Glomerular visceral epithelial cell (primary cell): Measurements from ENCODE around the gene IQSEC1.

Source experiments
- DNase-seq: peaks from one replicate; pipeline ENCODE4 v3.0.0-alpha.2; 2016; ENCODE audit errors: extremely low spot score

IQSEC1 gene

DNA sequence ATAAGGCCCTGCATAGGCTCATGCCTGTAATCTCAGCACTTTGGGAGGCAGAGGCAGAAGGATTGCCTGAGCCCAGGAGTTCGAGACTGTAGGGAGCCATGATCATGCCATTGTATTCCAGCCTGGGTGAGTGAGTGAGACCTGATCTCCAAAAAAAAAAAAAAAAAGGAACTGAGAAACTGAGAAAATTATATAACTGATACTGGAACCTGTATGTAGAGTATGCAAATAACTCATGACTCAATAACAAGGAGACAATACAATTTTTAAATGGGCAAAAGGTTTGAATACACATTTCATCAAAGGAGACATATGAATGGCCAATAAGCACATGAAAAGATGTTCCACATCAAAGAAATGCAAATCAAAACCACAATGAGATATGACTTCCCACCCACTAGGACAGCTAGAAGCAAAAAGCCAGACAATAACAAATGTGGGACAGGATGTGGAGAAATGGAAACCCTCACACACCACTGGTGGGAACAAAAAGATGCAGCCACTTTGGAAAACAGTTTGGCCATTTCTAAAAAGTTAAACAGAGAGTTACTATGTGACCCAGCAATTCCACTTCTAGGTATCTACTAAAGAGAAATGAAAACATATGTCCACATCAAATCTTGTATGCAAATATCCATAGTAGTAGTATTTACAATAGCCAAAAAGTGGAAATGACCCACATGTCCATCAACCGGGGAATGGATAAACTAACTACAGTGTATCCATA lies 70.7 kb downstream of the IQSEC1 start:
- no peak for DNase-seq

DNA sequence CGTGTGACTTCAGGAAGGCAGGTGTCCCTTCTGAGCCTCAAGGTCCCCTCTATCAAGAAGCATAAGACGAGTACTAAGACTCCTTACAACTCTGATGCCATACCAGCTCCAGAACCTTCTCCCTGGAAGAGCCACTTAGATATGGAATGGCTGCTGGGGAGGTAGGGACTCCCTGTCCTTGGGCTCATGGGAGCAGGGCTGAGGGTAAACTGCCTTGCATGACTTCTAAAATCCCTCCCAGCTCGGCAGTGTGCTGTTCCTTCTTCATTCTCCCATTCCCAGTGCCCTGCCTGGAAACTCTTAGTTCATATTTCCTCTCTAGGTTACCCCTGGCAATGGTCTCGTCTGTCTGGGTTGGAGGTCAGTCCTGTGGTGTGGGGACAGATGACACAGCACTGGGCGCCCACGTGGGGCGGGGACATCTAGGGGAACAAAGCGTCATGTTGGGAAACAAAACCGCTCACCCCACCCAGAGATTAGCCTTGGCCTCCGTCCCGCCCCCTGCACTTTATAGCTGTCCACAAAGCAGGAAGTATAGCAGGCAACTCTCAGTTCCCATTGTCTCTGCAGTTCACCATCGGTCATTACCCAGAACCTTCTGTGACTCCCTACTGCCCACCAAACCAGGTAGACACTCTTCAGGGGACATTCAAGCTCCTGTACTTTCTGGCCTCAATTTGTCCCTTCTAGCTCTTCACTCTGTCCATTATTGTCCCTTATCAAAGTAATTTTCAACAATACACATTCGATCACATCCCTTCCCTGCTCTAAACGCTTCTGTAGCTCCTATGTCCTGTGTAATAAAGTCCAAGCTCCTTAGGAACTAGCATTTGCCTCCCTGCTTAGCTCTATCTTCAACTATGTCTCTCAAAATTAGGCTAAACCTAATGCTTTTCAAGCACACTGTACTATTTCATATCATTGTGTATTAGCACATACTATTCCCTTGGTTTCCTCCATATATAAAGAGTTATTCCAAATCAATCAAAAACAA lies 73.8 kb downstream of the IQSEC1 start:
- DNase-seq = no peak

DNA sequence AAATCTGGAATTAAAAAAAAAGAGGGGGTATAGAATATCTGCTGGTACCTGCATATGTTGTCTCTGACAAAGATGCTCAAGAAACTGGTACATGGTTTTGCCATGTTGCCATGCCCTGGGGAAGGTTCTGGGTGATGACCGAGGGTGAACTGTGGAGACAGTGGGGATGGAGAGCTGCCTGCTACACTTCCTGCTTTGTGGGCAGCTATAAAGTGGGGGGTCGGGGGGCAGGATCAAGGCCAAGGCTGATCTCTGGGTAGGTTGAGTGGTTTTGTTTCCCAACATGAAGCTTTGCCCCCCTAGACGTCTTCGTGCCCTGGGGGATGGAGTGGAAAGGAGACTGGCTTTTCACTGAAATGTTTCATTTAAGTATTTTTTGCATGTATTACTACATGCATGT lies 74.6 kb downstream of the IQSEC1 start:
- DNase-seq = no peak

DNA sequence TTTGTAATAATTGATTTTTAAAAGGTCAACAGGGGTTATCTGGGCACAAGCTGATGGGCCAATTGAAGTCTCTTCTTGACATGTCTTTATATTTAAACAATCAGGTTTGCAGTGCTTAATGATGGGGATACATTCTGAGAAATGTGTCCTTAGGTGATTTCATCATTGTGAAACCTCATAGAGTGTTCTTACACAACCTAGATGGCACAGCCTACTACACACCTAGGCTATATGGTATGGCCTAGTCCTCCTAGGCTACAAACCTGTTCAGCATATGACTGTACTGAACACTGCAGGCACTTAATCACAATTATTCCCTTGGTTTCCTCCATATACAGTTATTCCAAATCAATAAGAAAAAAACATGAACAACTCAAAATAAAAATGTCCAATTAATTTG lies 75.8 kb downstream of the IQSEC1 start:
- DNase-seq = no peak

DNA sequence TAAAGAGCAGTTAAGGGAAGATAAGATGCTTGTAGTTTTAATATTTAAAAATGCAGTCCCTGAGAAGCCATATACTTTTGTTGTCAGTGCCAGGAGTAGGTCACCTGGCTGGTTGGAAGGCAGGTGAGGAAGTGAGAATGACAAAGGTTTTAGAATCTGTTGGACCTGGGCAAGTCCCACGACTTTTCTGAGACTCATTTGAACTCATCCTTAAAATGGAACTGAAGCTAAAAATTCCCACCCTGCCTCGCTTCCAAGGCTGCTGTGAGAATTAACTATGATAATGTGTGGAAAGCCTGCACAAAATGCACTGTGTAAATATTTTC lies 77.1 kb downstream of the IQSEC1 start:
- DNase-seq = no peak

DNA sequence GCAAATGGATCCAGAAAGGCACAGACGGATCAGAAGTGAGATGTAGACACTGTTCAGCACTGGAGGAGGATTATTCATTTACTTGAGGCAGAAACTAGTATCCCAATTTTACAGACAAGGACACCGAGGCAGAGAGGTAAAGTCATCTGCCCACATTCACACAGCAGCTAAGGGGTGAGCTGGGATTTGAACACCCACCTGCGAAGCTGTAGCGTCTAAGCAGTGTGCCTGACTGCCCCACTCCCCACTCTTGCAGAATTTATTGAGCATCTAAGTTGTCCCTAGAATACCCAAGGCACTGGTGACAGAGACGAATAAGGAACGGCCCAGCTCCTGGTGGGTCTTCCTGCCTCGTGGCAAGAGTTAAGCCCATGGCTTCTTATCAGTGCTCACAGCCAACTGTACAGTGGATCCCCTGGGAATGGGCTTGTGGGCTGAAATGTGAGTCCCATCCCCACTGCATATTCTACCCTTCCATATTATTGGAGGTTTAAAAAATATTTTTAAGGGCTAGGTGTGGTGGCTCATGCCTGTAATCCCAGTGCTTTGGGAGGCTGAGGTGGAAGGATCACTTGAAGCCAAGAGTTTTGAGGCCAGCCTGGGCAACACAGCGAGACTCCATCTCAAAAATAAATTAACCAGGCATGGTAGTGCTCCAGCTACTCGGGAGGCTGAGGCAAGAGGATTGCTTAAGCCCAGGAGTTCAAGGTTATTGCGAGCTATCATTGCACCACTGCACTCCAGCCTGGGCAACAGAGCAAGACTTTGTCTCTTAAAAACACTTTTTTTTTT lies 77.6 kb downstream of the IQSEC1 start:
- DNase-seq = no peak

DNA sequence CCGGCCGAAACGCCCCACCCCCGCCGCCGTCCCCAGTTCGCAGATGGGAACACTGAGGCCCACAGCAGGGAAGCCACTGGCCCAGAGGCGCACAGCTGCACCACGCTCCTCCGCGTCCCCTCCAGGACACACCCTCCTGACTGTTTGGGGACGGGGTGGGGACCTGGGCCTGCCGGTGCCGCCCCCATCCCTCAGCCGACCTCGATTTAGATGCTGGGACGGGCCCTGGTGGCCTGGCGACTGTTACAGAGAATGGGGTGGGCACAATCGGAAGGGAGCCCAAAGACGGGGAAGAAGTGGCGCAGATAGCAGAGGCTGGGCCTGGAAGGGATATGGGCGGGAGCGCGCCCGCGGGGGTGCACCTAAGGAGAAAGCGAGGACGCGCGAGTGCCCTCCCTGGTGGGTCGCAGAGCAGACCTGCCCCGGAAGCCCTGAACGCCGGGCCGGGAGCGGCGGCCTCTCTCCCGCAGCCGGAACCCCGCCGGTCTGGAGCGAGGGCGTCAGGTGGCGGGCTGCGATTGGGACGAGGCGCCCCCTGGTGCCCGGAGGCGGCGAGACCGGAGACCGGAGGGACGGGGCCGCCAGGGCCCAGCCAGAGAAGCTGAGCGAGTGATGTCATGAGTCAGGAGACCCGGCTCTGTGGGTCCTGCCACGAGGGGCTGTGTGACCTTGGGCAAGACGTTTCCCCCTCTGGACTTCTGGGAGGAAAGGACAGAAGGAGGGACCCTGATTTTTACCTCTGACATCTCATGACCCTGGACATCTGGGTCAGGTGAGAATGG lies 78.4 kb downstream of the IQSEC1 start:
- DNase-seq = peak; percentile 78

DNA sequence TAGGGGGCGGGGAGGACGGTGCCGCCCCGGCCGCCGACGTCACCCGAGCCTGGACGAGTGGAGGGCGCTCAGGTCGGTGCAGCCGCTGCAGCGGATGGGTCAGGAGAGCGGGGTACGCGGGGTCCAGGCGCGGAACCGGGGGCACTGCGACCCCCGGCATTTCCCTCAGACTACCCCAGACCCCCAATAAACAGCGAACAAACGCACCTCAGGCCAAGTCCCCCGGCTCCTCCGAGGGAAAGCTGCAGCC lies 78.9 kb downstream of the IQSEC1 start:
- DNase-seq = peak; percentile 18

DNA sequence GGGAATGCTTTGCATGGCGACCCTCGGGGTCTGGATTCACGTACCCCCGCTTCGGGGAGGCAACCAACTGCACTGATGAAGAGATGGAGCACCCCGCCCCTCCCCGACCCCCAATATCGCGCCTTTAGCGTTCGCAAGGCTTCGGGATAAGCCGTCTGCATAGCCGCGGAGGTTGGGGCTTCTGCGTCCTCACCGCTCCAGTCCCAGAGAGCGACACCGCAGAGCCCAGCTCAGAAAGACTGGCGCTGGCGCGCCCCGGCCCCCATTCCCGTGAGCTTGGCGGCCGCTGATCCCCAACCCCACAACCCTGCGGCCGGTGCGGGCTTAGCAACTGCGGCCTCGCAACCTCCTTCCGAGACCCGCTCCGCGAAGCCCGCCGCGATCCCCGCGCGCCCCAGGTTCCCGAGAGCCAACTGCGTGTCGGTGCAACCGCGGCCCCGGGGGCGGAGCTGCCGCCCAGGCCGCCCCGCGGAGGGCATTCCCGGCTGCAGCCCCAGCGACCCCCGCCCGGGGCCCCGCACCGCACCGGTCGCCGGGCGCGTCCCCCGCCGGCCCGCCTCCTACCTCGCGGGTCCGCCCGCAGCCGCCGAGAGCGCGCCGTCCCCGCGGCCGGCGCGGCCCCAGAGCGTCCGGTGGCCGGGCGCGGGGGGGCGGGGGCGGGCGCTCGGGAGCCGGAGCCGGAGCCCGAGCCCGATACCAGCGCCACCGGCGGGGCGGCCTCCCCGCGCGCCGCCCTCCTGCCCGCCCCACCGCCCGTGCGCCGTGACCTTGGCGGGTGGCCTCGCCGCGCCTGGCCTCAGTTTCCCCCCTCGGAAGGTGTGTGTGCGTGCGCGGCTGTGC lies 79.5 kb downstream of the IQSEC1 start:
- no peak for DNase-seq

DNA sequence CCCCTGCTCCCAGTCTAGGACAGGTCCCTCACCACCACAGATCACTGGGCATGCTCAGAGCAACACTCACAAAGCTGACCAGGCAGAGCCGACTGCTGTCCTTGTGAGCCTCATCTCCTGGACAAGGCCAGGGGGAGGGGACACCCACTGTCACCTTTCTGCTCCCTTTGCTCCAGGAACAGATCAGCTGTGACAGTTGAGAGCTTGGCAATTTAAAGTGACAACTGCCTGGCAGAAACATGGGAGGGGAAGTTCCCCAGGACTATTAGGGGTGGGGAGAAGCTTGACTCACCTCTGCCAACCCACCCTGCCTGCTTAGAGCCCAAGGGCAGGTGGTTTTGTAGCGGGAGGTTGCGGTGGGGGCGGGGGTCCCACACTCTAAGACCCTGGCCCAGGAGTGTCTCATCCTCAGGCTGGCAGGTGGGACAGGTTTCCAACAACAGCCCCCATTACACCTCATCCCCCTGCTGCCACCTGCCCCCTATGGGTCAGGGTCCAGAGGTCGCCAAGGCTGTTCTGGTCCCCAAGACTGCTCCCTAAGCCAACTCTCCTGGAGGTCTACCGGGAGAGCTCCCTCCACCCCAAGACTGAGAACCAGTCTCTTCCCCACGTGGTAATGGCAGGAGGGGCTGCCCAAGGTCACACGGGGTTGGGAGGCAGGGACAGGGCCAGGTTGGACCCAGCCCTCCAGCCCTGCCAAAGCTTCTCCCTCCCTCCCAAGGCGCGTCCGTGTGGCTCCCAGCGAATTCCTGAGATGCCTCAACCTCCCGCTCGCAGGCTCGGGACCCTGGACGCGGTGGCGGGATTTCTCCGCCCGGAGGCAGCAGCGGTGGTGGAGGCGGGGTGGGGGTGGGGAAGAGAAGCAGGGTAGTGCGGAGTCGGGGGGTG lies 80.4 kb downstream of the IQSEC1 start:
- DNase-seq = peak; percentile 31

DNA sequence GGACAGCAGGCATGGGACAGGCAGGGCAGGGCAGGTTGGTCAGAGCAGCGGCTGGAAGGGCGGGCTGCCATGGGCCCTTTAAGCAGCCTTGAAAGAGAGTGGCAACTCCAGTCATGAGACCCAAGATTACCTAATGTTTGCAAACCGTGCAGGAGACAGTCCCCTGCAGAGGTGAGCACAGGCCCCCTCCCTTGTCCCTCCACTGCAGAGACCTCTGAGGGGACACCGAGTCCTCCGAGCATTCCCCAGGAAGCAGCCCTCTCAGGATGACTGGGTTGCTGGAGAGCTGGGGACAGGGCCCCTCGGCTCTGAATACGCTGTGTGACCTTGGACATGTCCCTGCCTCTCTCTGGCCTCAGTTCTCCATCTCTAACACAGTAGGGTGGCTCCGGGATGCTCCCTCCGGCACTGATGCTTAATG lies 81.4 kb downstream of the IQSEC1 start:
- no peak for DNase-seq

DNA sequence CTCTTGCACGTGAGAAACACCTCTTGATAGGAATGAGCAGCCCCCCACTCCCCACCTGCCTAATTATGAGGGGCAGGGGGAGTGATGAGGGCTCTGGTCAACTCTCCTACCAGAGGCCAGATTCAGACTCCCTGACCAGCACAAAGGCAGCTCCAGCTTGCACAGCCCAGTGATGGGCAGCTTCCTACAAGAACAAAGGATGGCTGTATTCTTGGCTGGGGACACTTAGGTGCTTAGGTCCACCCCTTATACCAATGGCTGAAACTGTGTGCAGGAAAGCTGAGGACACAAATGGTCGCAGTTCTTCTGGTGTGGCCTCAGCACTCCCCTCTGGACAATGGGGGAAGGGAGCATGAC lies 81.8 kb downstream of the IQSEC1 start:
- DNase-seq = no peak

DNA sequence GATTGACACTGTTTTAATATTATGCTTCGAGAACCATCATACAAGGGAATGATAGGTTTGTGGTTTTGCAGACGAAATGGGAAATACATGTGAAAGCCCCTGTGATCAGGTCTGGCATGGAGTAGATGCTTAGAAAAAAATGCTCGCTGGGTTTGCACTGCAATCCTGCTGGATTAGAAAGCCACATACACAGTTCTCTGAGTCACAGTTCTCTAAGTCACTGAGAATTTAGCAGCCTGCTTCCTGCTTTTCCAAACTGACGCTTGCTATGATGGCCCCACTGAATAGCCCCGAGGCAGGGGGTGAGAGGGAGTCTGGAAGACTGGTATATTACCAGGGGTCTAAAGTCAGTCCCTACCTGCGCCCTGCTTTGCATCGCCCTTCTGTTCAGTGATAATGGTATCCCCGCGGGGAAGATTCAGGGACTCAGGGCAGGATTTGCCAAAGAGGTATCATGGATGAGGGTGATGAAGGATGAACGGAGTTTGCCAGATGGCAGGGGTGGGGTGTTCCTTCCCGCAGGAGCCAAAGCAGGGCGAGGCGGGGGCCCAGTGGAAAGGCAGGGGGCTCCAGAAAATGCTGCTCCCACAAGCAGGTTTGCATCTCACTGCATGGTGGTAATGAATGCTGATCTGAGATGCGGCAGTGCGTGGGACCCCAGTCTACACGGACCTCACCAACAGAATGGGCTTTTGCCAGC lies 82.3 kb downstream of the IQSEC1 start:
- DNase-seq = peak; percentile 53

DNA sequence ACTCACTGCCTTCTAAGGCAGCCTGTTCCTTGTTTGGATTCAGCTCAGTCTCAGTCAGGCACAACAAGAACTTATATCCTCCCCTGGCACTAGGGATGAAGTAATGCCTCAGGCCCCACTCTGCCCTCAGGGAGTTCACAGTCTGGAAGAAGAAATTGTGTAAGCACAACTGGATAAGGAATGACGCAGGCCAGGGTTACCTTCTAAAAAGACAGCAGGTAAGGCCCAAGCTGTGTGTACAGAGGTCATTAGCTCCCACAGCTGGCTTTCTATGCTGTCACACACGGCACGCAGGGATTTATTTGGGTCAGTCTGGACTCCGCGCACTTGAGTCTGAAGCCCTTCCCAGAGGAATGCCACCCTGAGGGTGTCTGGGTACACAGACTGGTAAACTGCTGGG lies 82.9 kb downstream of the IQSEC1 start:
- DNase-seq = no peak

DNA sequence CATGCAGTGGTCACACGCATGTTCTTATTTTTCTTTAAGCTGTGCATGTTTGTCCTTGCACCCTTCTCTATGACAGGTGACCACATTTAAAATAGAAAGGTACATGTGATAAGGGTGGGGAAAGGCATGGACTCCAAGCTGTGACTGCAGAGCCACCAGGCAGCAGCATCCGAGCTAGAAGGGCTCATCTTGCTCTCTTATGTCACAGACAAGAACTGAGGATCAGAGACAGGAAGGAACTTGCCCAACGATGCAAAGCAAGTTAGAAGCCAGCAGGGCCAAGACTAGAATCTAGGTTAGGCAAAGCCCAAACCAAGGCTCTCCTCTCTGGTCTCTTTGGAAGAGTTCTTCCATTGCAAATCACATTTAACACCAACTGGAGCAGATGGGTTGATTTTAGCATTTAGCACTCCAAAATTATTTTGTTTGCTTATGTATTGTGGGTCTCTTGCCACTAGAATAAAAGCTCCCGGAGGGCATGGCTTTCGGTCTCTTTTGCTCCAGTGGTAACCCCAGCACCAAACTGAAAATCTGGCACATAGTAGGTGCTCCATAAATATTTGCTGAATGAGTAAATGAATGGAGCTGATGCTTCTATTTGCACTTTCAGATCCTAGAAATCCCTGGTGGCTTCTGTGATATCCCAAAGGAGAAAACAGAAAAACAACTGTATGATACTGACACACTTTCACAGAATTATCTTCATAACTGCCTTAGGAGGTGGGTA lies 84.3 kb downstream of the IQSEC1 start:
- no peak for DNase-seq

DNA sequence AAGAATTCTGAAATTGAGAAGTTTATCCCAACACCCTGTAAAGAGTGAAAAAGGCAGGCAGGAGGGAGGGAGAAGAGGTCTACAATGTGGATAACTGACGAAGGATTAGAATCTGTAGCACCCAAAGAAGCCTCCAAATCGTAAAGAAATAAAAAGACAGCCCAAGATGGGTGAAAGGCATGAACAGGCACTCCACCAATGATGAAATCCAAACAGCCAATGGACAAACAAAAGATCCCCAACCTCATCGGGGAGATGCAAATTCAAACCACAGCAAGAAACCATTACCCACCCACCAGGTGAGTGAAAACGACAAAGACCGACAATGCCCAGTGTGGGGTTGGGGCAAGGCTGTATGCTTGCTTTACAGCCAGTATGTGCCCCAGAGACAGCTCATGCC lies 85.6 kb downstream of the IQSEC1 start:
- no peak for DNase-seq

DNA sequence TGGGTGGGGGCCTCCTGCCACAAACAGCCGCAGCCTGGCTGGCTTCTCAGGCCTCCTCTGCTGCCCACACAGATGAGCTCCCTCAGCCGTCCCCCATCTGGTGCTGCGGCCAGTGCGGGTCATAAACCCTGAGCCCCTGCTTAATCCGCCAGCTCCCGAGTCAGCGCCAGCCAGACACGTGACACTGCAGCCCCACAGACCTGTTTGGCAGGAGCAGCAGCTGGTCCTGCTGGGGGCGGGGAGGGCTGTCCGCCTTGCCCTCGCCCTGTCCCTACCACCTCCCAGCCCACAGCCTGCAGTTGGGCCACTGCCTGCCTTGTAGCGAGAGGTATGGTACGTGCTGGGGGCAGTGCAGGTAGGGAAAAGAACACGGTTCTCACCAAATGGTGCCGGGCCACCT lies 86.2 kb downstream of the IQSEC1 start:
- no peak for DNase-seq

DNA sequence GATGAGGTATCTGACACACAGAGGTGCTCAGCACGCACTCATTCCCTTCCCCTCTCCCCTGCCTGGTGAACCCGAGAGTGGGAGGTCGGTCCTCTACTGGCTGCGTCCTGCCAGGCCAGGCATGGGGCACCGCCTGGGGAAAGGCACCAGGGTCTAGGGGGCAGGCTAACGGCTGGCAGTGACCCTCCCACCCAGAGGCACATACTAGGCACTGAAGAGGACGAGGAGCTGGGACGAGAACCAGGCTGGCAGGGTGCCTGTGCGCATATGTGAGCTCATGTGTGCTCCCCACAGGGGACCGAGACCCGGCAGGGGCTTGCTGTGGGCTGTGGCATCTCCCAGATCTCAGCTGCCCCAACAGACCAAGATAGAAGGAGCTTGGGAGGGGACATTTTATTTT lies 86.7 kb downstream of the IQSEC1 start:
- no peak for DNase-seq

DNA sequence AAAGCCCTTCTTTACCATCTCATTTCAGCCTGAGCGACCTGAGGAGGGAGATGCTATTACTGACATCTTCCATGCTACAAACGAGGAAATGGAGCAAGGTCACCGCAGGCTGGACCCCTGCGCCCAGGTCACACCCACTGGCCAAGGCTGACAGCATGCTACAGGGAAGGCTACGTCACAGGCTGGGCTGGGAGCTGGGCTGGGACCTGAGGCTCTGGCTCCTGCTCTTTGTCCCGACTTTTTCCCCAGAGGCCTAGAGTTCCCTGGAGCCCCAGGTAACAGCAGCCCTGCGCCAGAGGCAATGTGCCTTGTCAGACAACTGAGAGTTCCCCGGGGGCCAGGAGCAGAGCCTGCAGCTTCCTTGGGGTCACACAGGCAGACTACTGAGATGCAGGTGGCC lies 87.2 kb downstream of the IQSEC1 start:
- no peak for DNase-seq
